ENCODE results near the gene RGMB.

Gene RGMB

DNA sequence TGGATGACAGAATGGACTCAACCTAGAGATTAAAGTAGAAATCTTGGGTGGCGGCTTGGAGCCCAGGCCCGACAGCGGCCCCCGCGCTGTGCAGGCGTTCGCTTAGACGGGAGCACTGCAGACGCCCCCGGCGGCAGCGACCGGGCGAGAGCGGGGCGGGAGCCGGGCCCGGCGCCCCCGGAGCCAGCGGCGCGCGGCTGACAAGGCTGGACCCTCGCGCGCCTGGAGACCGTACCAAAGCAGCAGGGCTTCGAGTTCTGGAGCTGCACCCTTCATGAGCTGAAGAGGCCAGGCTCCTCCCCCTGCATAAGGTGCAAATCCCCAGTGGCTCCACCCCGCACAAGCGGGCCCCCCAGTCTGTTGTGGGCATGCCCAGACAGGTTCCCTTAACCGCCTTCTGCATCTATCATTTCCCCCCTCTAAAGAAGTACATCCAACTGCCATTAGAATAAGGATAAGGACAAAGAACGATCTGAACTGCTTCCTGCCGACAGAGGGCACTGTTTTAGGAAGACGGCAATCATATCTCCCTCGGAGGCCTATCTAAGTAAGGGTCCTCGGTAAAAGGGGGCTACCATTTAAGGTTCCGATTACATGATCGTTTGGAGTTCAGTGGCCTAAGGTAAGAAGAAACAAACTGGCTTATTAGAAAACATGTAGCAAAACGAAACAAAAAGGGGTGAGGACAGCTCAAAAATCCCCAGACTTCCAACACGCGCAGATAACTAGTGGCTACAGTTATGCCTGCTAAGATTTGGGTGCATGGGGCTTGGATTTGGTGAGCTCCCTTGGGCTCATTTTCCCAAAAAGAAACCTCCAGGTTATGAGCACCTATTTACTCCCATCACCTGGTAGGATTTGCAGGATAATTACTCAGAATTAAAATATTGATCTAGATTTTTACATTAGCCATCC is 66.3 kb downstream of the RGMB start:
- no peak for DNase-seq

DNA sequence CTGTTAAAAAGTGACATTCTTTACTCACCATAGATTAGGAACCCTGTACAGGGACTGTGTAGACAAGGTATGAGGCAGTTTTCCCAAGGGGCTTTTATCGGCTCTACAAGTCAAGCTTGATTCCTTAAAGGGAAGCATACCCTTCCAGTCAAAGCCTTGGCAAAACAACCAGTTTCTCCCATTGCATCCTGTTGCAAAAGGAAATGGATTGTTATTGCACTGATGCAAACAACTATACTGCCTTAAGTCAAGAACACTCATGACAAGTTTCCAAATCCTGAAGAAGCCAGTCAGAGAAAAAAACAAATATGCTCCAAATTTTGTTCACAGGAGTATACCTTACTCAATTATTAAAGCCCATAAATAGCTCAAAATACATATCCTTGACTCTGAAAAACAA is 67.5 kb downstream of the RGMB start:
- no peak for DNase-seq

DNA sequence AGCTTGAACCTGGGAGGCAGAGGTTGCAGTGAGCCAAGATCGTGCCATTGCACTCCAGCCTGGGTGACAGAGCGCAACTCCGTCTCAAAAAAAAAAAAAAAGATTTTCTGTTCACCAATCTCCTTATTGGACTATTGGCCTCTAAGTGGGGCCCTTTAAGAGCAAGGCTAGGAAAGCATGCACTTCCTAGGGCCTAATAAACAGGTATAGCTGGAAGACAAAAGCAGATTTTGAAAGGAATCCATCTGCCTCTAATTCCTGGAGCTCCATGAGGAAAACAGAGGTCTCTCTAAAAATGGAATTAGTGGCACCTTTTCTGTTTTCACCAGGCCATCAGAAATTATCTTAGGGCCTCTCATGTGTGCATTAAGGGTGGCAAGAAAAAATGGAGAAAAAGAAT is 70.0 kb downstream of the RGMB start:
- no peak for DNase-seq

DNA sequence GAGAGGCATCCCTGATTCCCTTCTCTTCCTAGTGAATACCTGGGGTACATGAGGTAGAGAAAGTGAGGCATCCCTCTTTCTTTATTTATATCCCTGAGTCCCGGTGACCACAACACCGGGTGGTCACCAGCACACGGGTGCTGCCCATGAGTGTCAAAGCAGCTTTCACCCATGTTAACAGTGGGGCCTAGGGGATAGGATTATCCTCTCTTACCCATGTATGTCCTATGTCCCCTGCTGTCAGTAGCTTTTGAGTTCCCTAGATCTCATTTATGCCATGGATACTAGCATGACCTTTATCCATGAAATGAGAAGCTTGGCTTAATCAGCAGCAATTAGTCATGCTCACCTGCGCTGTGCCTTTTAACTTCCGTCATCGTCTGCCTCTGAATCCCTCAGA is 71.4 kb downstream of the RGMB start:
- DNase-seq: no peak

DNA sequence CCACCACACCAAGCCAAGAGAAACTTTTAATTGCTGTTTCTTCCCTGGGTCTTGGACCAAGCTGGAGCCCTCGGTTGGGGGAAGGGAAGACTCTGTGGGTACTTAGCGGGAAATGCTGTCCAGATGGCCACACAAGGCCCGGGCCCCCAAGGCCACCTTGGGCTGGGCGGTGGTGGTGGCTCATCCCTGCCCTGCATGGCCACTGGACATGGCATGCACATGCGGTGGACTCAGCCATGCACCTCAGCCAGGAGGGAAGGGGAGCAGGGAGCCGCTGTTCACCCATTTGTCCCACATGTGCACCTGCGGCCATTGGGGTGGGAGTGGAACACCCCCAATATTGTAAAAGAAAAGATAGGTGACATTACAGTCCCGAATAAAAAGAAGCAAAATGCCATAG is 72.4 kb downstream of the RGMB start:
- DNase-seq: no peak
